ENCODE results near the gene CDK5RAP3. TPM values are rescaled to one million over a fixed set of nuclear protein-coding genes. Genes with fewer than 3 reads are reported as not detected.

Gene CDK5RAP3
- total and polyA plus RNA-seq, 2 experiments from 2014 or later: 124 to 179 TPM

- H2AFZ ChIP-seq: no peak overlapping the region
- H3K4me2 ChIP-seq: no peak overlapping the region
- DNase-seq (ENCODE audit: low spot score): no peak
- H3K36me3 ChIP-seq (replicated peaks; ENCODE audit: insufficient read depth, low read depth): no peaks in the 10 kb centered on the region
- H3K27ac ChIP-seq: no peak overlapping the region
- no peaks in the 10 kb centered on the region for H3K27me3 ChIP-seq
- no peaks in the 10 kb centered on the region for H3K9me2 ChIP-seq (replicated peaks; ENCODE audit: insufficient read depth)
- no peaks in the 10 kb centered on the region for H3K9me3 ChIP-seq (ENCODE audit: low read depth)
- H3K4me1 ChIP-seq (ENCODE audit: insufficient read depth): peaks cover 16% of the 10 kb centered on the region
- 98% methylated on average over 8 of the region's 8 CpGs for WGBS (ENCODE audit: low lambda C conversion rate, missing lambda C conversion rate)
- H3K79me2 ChIP-seq: peaks cover 17% of the 10 kb centered on the region
- H4K20me1 ChIP-seq (ENCODE audit: insufficient read depth, poor library complexity, severe bottlenecking): no peaks in the 10 kb centered on the region
- no peak for TF ChIP-seq CTCF (IDR thresholded peaks at IDR 0.05; ENCODE audit: poor library complexity)
- TF ChIP-seq EZH2 (IDR thresholded peaks at IDR 0.05; ENCODE audit: borderline replicate concordance): no peak
- no peak for TF ChIP-seq EZH2phosphoT487 (IDR thresholded peaks at IDR 0.05; ENCODE audit: low read depth, severe bottlenecking, unreplicated experiment)
- H3K4me3 ChIP-seq: no peak overlapping the region
Measured at GRCh38 chr17:47973541-47973940, 2.6 kb downstream of the CDK5RAP3 start.

GRCh38 chr17:47975189-47975822 is 4.4 kb downstream of the CDK5RAP3 start:
- Histone ChIP-seq H3K27me3 (no peaks in the 10 kb centered on the region), H3K9me3 (ENCODE audit: low read depth) (no peaks in the 10 kb centered on the region), H3K36me3 (replicated peaks; ENCODE audit: insufficient read depth, low read depth) (no peaks in the 10 kb centered on the region), H3K79me2 (peaks cover 17% of the 10 kb centered on the region), H3K9me2 (replicated peaks; ENCODE audit: insufficient read depth) (no peaks in the 10 kb centered on the region), H3K27ac (no peak overlapping the region), H3K4me1 (ENCODE audit: insufficient read depth) (peaks cover 9% of the 10 kb centered on the region), H3K4me3 (no peak overlapping the region), H4K20me1 (ENCODE audit: insufficient read depth, poor library complexity, severe bottlenecking) (no peaks in the 10 kb centered on the region), H3K4me2 (no peak overlapping the region), H2AFZ (no peak overlapping the region)
- no peak for DNase-seq (ENCODE audit: low spot score)
- TF ChIP-seq EZH2 (IDR thresholded peaks at IDR 0.05; ENCODE audit: borderline replicate concordance): no peak
- no peak for TF ChIP-seq CTCF (IDR thresholded peaks at IDR 0.05; ENCODE audit: poor library complexity)
- TF ChIP-seq EZH2phosphoT487 (IDR thresholded peaks at IDR 0.05; ENCODE audit: low read depth, severe bottlenecking, unreplicated experiment): no peak
- WGBS (ENCODE audit: low lambda C conversion rate, missing lambda C conversion rate): 84% methylated on average over 15 of the region's 15 CpGs

DNA sequence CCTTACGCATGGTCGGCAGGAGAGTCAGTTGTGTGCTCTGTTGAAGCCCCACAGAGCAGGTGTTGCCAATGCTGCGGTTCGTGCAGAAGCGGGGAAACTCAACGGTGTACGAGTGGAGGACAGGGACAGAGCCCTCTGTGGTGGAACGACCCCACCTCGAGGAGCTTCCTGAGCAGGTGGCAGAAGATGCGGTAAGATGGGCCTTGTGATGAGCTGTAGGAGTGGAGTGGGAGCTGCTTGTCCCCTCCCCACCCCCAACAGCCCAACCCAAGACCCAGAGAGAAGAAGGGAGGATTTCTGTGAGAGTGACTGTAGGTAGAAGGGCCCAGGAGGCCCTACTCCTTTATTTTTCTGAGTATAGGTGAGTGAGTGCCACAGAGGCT is 4.9 kb downstream of the CDK5RAP3 start:
- Histone ChIP-seq H4K20me1 (ENCODE audit: insufficient read depth, poor library complexity, severe bottlenecking) (no peaks in the 10 kb centered on the region), H3K4me3 (no peak overlapping the region), H3K9me3 (ENCODE audit: low read depth) (no peaks in the 10 kb centered on the region), H3K9me2 (replicated peaks; ENCODE audit: insufficient read depth) (no peaks in the 10 kb centered on the region), H3K36me3 (replicated peaks; ENCODE audit: insufficient read depth, low read depth) (no peaks in the 10 kb centered on the region), H3K27ac (no peak overlapping the region), H3K4me2 (no peak overlapping the region), H2AFZ (no peak overlapping the region), H3K79me2 (peaks cover 17% of the 10 kb centered on the region), H3K27me3 (no peaks in the 10 kb centered on the region), H3K4me1 (ENCODE audit: insufficient read depth) (peaks cover 7% of the 10 kb centered on the region)
- no peak for DNase-seq (ENCODE audit: low spot score)
- WGBS (ENCODE audit: low lambda C conversion rate, missing lambda C conversion rate): 97% methylated on average over 10 of the region's 10 CpGs
- TF ChIP-seq EZH2 (IDR thresholded peaks at IDR 0.05; ENCODE audit: borderline replicate concordance): no peak
- no peak for TF ChIP-seq EZH2phosphoT487 (IDR thresholded peaks at IDR 0.05; ENCODE audit: low read depth, severe bottlenecking, unreplicated experiment)
- TF ChIP-seq CTCF (IDR thresholded peaks at IDR 0.05; ENCODE audit: poor library complexity): no peak

Data from hepatocyte (in vitro differentiated cells).